CD4-positive, alpha-beta T cell treated with Interleukin-2 at 100 ng/mL for 4 hours (primary cell): ENCODE data around the gene STARD3.

Source experiments
- DNase-seq: peaks from one replicate; pipeline ENCODE4 v3.0.0-alpha.2; 2020; ENCODE audit warnings: low spot score

Gene STARD3

DNA sequence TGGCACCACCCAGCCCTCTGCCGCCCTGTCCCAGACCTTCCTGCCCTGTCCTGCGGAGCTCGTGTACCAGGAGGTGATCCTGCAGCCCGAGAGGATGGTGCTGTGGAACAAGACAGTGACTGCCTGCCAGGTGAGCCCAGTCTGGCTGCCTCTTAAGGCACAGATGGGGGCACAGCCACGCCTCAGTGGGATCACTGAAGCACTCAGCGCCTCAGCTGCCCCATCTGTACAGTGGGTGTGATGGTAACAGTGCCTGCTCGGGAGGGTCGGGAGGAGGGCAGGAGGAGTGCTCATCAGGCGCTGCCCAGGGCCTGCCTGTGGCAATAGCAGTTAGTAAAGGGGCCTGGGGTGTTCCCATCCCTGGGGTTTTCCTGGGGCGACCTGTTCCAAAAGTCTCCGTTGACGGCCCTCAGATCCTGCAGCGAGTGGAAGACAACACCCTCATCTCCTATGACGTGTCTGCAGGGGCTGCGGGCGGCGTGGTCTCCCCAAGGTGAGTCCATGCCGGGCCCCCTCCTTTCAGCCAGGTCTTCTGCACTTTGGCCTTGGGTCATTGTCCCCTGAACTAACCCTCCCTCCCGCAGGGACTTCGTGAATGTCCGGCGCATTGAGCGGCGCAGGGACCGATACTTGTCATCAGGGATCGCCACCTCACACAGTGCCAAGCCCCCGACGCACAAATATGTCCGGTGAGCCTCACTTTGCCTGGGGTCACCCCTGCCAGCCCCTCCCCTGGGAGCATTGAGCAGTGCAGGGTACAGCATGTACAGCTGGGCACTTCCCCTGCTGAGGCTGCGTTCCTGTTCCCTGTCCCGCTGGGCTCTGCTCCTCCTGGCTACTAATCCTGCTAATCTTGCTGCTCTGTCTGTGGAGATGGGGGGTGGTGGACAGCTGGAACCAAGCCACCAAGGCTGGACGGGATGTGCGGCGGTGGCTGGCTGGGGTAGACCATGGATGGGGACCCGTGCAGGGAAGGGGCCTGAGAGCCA, 23.7 kb downstream of the STARD3 start:
- no peak for DNase-seq

DNA sequence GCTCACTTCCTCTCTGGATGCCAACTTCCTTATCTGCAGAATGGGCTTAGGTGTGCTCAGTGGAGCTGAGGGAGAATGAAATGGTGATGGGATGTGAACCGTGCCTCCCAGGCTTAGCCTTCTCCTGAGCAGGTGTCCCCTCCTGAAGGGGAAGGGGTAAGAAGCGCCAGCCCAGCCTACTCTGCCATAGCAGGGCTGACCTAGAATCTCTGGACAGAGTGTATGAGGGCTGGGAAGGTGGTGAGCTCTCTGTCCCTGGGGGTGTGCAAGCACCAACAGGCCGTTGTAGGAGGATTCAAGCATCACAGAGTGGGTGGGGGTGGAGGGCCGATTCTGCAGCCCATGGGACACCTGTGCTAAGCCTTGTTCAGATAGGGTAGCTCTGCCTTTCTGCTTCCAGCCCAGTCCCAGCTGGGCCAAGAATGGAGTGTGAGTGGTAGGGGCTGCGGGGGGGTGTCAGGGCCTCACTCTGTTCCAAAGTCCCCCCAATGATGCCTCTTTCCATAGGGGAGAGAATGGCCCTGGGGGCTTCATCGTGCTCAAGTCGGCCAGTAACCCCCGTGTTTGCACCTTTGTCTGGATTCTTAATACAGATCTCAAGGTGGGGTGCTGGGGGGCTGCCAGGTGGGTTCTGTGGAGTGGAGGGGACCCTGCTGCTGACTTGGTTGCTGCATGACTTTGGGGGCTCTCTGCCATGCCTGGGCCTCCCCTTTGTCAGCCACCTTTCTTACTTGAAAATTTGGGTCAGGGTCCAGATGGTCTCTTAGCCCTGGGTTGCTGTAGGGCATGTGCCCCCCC, 25.0 kb downstream of the STARD3 start:
- no peak for DNase-seq

DNA sequence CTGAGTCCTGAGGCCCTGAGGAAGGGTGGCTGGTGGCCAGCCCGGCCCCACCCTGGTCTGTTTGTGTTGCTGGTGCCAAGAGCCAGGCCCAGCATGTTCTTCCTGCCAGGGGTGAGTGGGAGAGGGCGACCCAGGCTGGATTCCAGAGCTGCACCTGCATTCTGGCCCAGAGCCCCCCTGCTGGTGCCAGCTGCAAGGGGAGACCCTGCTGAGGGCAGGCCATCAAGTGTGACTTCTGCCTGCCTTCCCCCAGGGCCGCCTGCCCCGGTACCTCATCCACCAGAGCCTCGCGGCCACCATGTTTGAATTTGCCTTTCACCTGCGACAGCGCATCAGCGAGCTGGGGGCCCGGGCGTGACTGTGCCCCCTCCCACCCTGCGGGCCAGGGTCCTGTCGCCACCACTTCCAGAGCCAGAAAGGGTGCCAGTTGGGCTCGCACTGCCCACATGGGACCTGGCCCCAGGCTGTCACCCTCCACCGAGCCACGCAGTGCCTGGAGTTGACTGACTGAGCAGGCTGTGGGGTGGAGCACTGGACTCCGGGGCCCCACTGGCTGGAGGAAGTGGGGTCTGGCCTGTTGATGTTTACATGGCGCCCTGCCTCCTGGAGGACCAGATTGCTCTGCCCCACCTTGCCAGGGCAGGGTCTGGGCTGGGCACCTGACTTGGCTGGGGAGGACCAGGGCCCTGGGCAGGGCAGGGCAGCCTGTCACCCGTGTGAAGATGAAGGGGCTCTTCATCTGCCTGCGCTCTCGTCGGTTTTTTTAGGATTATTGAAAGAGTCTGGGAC, 25.8 kb downstream of the STARD3 start:
- no peak for DNase-seq

GRCh38 chr17:39663340-39663687, 26.4 kb downstream of the STARD3 start:
- DNase-seq = no peak

GRCh38 chr17:39663688-39664580, 27.0 kb downstream of the STARD3 start:
- no peak for DNase-seq

DNA sequence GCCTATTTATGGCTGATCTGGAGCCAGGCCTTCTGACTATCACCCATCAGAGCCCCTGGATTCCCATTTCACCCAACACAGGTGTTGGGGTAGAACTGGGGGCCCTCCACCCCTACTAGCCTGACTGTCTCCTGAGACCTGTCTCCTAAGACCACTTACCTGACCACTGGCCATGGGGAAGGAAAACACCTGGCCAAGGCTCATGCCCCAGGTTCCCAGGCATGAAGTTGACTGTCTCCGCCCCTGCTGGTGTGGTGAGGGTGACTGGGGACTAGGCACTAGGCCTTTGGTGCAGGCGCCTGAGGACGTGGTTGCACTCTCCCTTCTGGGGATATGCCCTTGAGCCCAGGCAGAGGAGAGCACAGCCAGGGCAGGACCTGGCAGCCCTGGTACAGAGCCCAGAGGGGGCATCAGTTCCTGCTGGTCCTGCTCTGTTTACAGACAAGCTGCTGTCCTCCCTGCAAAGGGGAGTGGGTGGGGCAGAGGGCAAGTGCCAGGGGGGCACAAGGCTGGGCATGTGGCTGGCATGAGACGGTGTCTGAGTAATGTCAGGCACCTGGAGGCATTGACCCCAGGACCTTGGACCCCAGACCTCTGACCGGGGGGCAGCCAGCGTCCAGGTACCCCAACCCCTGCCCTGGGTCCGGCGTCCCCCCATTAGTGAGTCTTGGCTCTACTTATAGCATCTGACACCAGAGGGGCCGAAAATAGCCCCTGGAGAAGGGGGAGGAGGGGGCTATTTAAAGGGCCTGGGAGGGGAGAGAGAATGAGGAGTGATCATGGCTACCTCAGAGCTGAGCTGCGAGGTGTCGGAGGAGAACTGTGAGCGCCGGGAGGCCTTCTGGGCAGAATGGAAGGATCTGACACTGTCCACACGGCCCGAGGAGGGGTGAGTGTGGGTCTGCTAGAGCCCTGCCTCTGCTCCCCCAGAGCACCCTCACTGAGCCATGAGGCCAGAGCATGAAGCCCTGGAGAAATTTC, 27.9 kb downstream of the STARD3 start, which contains the start of gene TCAP:
Gene TCAP, plus strand, starts transcription at position 769 of the 981 bp plus-strand sequence. Its CDS starts 11 bp downstream, at position 780.
- no peak for DNase-seq

GRCh38 chr17:39665642-39666224, 28.8 kb downstream of the STARD3 start:
- no peak for DNase-seq

GRCh38 chr17:39666231-39666600, 29.3 kb downstream of the STARD3 start:
- DNase-seq = no peak

DNA sequence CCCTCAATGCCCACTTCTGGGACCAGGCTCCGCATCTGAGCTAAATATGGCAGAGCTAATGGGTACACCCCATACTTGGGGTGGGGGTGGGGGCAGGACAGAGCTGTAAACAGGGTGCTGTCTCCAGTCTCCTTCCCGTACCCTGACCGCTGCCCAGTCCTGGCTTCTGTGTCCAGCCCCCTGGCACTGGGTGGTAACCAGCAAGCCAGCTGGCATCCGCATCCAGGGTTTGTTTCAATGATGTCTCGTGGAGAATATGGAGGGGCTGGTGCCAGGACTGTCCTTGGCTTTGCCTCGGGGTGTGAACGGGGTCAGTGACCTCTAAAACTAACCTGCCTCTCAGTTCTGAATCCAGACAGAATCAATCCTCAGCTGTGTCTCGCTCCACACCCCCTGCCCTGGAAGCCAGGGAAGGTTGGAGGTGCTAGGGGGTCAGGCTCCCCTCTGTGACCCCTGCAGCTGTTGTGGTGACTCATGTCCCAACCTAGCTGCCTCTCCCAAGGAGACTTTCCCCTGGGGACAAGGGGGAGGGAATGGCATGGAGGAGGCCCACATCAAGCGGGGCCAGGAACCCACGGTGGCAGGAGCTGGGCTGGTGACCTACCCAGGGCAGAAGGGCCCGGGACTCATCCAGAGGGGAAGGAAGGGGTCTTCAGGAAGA, 29.8 kb downstream of the STARD3 start:
- DNase-seq = no peak

GRCh38 chr17:39667262-39667944, 30.5 kb downstream of the STARD3 start:
- DNase-seq = no peak

DNA sequence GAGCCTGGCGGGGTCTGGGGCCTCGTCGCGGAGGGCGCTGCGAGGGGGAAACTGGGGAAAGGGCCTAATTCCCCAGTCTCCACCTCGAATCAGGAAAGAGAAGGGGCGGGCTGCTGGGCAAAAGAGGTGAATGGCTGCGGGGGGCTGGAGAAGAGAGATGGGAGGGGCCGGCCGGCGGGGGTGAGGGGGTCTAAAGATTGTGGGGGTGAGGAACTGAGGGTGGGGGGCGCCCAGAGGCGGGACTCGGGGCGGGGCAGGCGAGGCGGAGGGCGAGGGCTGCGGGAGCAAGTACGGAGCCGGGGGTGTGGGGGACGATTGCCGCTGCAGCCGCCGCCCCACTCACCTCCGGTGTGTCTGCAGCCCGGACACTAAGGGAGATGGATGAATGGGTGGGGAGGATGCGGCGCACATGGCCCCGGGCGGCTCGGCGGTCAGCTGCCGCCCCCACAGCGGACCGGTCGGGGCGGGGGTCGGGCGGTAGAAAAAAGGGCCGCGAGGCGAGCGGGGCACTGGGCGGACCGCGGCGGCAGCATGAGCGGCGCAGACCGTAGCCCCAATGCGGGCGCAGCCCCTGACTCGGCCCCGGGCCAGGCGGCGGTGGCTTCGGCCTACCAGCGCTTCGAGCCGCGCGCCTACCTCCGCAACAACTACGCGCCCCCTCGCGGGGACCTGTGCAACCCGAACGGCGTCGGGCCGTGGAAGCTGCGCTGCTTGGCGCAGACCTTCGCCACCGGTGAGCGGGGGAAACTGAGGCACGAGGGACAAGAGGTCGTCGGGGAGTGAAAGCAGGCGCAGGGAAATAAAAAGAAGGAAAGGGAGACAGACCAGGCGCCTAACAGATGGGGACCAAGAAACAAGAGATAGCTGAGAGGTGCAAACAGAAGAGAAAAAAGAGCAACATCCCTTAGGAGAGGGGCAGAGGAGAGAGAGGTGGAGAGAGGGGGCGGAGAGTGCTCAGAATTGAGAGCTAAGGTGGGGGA, 31.3 kb downstream of the STARD3 start, which contains the start of gene PNMT:
Gene PNMT, plus strand, starts transcription at position 509 of the 980 bp plus-strand sequence. Its CDS starts 23 bp downstream, at position 532.
- peak; percentile 61 for DNase-seq

- no peak for DNase-seq
These were observed 33.2 kb downstream of the STARD3 start for GRCh38 chr17:39669897-39670735.

DNA sequence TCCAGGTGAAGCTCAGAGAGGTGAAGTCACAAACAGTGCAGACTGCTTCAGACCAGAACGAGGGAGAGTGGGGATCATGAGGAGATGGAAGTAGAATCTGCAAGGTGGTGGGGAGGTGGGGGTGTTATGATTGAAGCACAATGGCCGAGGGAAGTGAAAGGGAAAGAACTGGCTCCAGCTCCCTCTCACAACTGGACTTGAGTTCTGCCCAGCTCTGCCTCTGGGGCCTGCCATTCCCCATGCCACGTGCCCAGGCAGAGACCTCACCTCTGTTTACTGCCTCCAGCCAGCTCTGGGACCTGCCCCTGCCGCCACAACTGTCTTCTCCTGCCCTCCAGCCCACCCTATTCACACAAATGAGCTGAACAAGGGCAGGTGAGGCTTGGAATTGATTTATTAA, 33.8 kb downstream of the STARD3 start:
- no peak for DNase-seq

DNA sequence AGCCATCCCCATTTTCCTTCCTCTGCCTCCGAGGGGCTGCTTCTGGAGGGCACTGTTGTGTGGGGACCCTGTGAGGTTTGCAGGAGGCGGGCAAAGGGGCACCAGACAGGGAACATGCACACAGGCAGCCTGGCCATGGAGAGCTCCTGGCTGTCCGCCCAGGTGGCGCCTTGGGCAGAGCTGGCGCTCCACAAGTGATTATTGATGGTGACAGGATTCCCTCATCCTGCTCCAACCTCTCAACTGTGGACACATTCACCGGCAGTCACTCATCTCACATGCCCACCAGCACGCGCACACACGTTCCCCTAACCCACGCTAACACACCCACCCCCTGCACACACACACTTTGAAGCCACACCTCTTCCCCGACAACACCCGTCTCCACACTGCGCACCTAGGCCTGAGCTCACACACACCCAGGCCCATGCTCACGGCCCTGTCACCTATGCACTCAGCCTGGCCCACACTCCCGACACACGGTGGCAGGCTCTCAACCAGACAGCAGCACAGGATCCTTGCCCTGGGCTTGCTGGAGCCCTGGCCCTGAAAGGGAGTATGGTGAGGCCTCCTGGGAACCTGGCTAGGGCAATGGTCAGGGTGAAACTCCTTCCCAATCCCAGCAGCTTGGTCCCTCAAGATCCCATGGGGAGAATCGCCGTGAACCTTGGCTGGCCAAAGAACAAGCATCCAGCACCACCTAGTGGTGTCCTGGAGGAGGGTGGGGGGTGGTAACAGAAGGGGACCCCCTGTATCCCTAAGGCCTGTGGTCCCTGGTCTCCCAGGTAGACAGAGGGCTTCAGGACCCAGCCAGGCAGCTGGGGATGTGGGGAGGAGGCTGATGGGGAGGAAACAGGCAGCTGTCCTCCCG, 34.9 kb downstream of the STARD3 start:
- DNase-seq = no peak
